Erythroblast (primary cell): ENCODE results near the gene GJA3.

Source experiments
- DNase-seq, 2 experiments: peaks; one replicate each; lab custom pipeline; 2025; lab: John Stamatoyannopoulos, UW
- GATA1 ChIP-seq: IDR thresholded peaks from 2 replicates; pipeline ENCODE4 v1.6.1; 2011; ENCODE audit warnings: low read depth, mild to moderate bottlenecking, control low read depth, low read length, moderate library complexity
- POLR2A ChIP-seq: IDR thresholded peaks from 2 replicates; pipeline ENCODE4 v1.6.1; 2011; ENCODE audit warnings: mild to moderate bottlenecking, low read length

The GJA3 gene

DNA sequence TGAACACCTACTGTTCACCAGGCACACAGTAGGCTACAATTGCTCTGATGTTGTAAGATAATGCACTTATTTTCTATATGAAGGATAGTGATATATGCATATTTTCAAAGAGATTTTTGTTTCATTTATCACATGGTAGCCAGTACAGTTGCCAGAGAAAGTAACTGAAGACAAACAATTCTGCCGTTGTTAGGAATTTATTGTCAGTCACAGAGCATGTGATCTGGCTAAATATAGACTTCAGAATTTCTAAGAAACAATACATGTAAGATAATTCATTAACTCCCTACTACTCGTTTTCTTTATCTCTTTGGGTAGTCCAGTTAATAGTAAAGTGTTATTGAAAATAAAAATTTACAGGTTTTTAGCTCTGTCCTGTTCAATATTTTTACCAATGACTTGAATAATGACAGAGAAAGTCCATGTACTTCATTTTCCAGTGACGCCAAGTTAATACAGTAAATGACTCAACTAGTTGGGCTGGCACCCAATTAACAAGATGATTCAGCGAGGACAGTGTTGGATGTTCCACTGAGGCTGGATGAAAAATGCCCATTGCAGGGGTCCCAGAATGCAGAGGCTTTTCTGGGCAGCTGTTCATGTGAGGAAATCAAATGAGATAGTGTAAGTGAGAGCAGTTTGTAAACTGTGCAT is 35.6 kb downstream of the GJA3 start:
- no peak for DNase-seq
- TF ChIP-seq POLR2A (no peak), GATA1 (no peak)

GRCh38 chr13:20124303-20124702 is 36.5 kb downstream of the GJA3 start:
- TF ChIP-seq POLR2A (no peak), GATA1 (no peak)

DNA sequence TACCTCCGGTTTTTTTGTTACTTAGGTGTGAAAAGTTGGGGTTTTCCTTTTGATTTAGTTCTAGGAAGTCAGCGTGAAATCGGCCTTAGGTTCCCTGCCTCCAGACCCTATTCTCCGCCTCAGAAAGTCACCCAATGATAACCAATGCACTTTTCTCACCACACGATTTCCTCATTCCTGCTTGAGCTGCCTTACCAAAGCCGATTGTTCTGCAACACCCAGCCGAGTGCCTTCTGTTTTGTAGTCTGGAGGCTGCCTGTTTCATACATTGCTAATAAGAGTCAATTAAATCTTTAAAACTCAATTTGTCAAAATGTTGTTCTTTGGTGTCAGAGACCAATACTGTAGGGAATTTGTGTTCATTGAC is 39.7 kb downstream of the GJA3 start:
- DNase-seq: no peak
- no peak for TF ChIP-seq GATA1
- no peak for TF ChIP-seq POLR2A

More at GRCh38 chr13:20124303-20124702, 36.5 kb downstream of the GJA3 start:
- no peak for DNase-seq

GRCh38 chr13:20119960-20120359 is 40.9 kb downstream of the GJA3 start:
- DNase-seq: no peak
- TF ChIP-seq GATA1: no peak
- no peak for TF ChIP-seq POLR2A

DNA sequence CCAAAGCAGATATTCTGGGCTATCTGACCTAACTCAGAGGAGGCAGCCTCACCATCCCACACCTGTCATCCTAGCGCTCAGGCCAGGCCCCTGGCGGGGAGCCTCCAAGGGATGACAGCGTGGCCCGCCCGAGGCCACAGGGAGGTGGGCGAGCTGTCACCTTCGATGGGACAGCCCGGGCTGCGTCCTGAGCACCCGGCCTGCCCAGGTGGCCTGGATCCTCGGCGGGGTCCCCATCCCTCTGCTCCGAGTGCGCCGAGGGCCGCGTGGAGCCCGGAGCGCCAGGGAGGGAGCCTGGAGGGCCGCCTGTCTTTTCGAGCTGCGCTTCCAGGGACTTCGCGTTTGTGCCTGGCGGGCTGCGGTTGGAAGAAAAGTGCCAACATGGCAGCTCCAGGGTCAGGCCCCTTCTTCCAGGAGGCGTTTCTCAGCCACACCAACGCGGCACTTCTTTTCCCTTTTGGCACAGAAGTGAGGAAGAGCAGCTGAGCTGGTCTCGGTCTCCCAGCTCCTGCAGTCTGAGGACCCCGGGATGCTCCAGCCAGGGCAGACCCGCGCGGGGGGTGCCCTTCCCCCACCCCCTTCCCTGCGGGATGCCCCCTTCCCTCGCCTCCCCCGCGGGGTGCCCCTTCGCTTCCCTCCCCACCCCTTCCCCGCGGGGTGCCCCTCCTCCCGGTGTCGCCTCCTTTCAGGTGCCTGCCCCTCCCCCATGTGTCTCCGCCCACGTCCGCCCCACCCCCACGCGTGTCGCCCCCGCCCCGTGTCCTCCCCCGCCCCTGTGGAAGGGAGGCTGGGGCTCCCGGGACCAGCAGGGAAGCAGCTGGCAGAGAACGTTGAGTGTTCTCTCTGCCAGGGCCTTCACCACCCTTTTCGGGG is 42.3 kb downstream of the GJA3 start:
- peak in 1 of 2 experiments; percentile 49 for DNase-seq
- no peak for TF ChIP-seq GATA1

DNA sequence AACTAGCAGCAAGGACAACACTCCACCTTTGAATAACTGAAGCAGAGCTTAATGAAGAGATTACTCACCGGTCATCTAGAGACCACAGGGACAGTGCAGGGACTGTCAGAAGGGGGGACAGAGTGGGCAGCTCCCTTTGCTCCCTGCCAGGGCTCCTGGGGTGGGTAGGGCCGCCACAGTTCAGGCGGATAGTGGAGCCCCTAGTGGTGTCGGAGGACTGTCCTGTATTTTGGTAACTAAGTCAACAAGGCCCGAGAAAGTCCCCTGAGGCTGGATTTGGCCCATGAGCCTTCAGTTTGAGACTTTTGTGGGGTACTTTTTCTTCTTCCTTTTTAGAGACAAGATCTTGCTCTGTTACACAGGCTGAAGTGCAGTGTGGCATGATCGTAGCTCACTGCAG is 44.6 kb downstream of the GJA3 start:
- TF ChIP-seq GATA1 (no peak), POLR2A (no peak)
- no peak for DNase-seq

DNA sequence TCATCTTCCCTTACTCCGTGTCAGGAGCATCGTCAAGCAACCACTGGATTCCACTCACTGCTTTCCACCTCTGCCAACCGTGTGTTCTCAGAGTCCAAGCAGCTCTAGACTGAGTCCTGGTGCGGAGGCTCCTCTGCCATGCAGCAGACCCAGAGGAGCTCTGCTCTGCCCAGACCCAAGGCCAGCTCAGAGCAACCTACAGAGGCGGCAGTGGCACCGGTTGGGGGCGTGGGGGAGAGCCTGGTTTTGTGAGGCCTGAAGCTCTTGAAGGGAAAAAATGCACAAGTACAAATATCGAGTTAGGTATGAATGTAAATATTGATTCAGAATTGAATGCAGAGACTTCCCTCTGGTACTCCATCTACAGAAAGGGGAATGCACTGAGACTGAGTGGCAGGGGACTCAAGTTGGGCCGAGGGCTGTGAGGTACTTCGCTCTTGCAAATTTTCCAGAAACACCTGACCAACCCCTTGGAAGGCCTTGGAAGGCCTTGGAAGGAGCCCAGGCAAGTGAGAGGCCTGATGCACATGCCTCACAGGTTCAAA is 46.7 kb downstream of the GJA3 start:
- TF ChIP-seq POLR2A (no peak), GATA1 (no peak)
- DNase-seq: no peak

DNA sequence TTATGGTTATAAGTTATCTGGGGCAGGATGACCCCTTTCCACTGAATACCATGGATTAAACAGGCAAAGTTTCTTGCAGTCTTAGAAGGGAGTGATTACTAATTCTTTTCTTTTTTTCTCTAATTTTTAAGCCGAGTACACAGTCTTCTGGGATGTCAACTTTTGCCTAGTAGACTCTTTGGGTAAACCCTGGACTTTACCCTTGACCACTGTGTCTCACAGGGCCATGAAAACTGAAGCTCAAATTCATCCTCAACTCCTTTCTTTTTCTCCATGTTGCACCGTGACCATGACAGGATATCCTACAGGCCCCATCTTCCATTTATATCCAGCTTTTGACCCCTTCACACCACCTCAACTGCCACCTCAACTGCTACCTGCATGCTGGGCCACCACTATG is 51.8 kb downstream of the GJA3 start:
- no peak for DNase-seq
- TF ChIP-seq GATA1 (no peak), POLR2A (no peak)

- no peak for DNase-seq
- TF ChIP-seq POLR2A: no peak
- TF ChIP-seq GATA1: no peak
Observed at GRCh38 chr13:20106742-20107141, 54.1 kb downstream of the GJA3 start.

DNA sequence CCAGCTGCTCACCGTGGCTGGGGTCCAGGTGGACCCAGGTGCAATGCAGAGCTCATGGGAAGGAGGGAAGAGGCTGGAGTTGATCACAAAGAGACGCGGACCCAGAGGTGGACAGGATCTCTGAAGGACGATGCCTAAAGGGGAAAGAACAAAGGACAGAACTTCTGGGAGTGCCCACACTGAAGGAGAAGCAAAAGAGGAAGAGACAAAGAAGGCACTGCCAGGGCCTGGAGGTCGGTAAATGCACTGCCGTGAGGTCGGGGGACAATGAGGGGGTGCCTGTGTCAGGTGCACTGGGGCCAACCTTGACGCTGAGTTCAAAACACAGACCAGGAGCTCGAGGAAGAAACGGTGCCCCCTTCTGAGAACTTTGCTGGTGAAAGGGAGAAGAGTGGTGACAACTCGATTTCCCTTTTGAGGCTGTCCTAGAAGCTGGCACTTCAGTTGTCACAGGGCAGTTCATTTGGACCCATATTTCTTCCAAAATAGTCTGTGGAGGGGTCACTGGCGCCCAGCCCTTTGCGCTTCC is 55.6 kb downstream of the GJA3 start:
- TF ChIP-seq POLR2A (no peak), GATA1 (no peak)

DNA sequence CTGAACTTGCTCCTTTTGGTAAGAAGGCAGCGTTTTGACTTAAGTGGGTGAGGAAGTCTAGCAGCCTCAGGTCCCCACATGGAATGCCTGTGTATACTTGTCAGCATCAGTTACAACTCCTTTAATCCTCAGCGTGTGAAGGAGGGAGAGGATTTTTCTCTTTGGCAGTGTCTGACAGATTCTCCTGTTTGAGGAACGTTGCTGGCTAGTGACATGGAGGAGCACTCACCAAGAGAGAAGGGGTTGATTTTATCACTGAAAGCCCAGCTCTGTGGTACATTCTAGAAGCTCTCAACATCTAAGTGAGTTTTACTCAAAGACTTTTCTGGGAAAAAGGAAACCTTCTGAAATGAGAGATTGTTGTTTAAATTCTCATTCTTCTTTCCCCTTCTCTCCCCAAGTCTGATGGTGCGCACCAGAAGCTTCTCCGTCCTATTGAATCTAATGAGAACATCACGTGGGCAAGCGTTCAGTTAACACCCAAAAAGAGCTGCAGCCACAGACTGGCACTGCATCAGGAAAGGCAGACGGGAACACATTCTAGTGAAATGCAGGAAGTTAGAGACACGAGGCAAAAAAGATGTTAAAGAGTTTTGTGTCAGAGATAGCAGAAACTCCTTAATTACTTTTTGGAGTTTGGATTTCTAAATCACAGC is 58.2 kb downstream of the GJA3 start:
- TF ChIP-seq POLR2A (no peak), GATA1 (no peak)
- no peak for DNase-seq

More for the DNA sequence above, 55.6 kb downstream of the GJA3 start:
- no peak for DNase-seq

- DNase-seq: no peak
- TF ChIP-seq POLR2A (no peak), GATA1 (no peak)
Observed at GRCh38 chr13:20101467-20102316, 59.2 kb downstream of the GJA3 start.

DNA sequence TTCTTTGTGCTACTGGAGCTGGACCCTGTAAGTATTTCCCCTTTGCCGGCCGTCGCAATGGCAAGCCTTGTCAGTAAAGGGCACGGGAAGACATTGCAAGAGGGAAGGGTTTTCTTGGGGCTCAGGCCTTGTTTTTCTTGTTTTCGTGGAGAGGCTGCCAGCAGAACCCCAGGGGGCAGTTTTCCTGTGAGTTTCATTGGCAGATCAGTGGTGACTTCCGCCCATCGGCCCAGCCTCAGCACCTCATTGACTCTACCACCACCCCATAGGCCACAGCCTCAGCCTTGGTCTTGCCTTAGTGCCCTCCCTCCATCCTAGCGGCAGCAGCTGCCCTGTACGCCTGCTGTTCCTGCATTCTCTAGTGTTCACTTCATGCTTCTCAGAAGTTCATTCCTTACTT is 61.5 kb downstream of the GJA3 start:
- no peak for TF ChIP-seq GATA1
- TF ChIP-seq POLR2A: no peak
- DNase-seq: no peak
